Keratinocyte (primary cell): ENCODE measurements around the gene TXNRD2. TPM values are rescaled to one million over a fixed set of nuclear protein-coding genes. Genes with fewer than 3 reads are reported as not detected.

ENCODE experiments used
- DNase-seq: peaks from one replicate; pipeline ENCODE4 v3.0.0-alpha.2; 2011; ENCODE audit warnings: low read depth, missing footprints, low spot score
- FAIRE-seq: peaks from 2 replicates; lab custom pipeline; 2011; peaks lifted over from hg19 to GRCh38; lab: Jason Lieb, UNC
- H2AFZ ChIP-seq: 2 replicates; pipeline ENCODE4 v1.6.0; 2012; ENCODE audit warnings: low read length, control low read depth, inconsistent platforms; ENCODE audit not compliant: control insufficient read depth
- H3K27ac ChIP-seq: 2 replicates; pipeline ENCODE4 v1.5.1; 2011; ENCODE audit warnings: low read length; ENCODE audit not compliant: control insufficient read depth, insufficient read depth
- H3K27me3 ChIP-seq: 3 replicates; pipeline ENCODE4 v1.6.0; 2011; ENCODE audit warnings: low read length; ENCODE audit not compliant: control insufficient read depth, insufficient read depth; ENCODE audit errors: extremely low read depth
- H3K36me3 ChIP-seq, 2 experiments: 2 replicates in 1 of 2; 3 replicates in 1 of 2; pipeline ENCODE4 v1.5.1; 2011; ENCODE audit warnings: low read length in 2 of 2, mild to moderate bottlenecking in 1 of 2; ENCODE audit not compliant: control insufficient read depth in 2 of 2, insufficient read depth in 2 of 2; ENCODE audit errors: extremely low read depth in 1 of 2
- H3K4me1 ChIP-seq: 3 replicates; pipeline ENCODE4 v1.5.1; 2011; ENCODE audit warnings: low read length; ENCODE audit not compliant: control insufficient read depth, insufficient read depth; ENCODE audit errors: extremely low read depth
- H3K4me2 ChIP-seq: 3 replicates; pipeline ENCODE4 v1.6.0; 2011; ENCODE audit warnings: low read depth, low read length; ENCODE audit not compliant: control insufficient read depth, insufficient read depth; ENCODE audit errors: extremely low read depth
- H3K4me3 ChIP-seq, 3 experiments: fragments of 200-600 bp in 1 of 3; sonication (generic) in 1 of 3; 2 replicates in 2 of 3; 3 replicates in 1 of 3; pipeline ENCODE4 v1.5.1; 2011 to 2016; ENCODE audit warnings: low read length in 3 of 3, mild to moderate bottlenecking in 3 of 3, control low read depth in 2 of 3, inconsistent platforms in 1 of 3, low read depth in 1 of 3, mixed read lengths in 1 of 3, mixed run types in 1 of 3, moderate library complexity in 1 of 3; ENCODE audit not compliant: control insufficient read depth in 2 of 3, insufficient read depth in 2 of 3; ENCODE audit errors: extremely low read depth in 1 of 3
- H3K79me2 ChIP-seq: 2 replicates; pipeline ENCODE4 v1.6.0; 2012; ENCODE audit warnings: low read length; ENCODE audit not compliant: control insufficient read depth, insufficient read depth
- H3K9ac ChIP-seq: 3 replicates; pipeline ENCODE4 v1.6.0; 2011; ENCODE audit warnings: low read length; ENCODE audit not compliant: control insufficient read depth, insufficient read depth; ENCODE audit errors: extremely low read depth
- H3K9me1 ChIP-seq: 3 replicates; pipeline ENCODE4 v1.6.0; 2011; ENCODE audit warnings: low read length; ENCODE audit not compliant: control insufficient read depth, insufficient read depth; ENCODE audit errors: extremely low read depth
- H3K9me3 ChIP-seq: 2 replicates; pipeline ENCODE4 v1.5.1; 2012; ENCODE audit warnings: low read depth, low read length; ENCODE audit not compliant: control insufficient read depth
- H4K20me1 ChIP-seq: 3 replicates; pipeline ENCODE4 v1.6.0; 2011; ENCODE audit warnings: low read length; ENCODE audit not compliant: control insufficient read depth, insufficient read depth; ENCODE audit errors: extremely low read depth
- EZH2 ChIP-seq: IDR thresholded peaks from one replicate; pipeline ENCODE4 v1.6.1; 2012; ENCODE audit warnings: inconsistent platforms, mild to moderate bottlenecking, low read length, moderate library complexity
- dilution Hi-C: fragments of 300-500 bp; cut with MboI; formaldehyde crosslinking; loops from one replicate; pipeline ENCODE4 v1.7.0; 2020; ENCODE audit warnings: low sequenced_read_pairs; ENCODE audit not compliant: extremely low pct_ligation_motif_present
- polyA plus RNA-seq, 5 experiments: library from polyadenylated mRNA; depleted of rRNA in 3 of 5; stranded (reverse) in 3 of 5; stranded (forward) in 1 of 5; unstranded in 1 of 5; fragments of >200 nt; gene quantifications; 1 replicate in 1 of 5; 2 replicates in 3 of 5; 3 replicates in 1 of 5; pipeline versions ENCODE4 v1.2.1 to v1.2.3, GENCODE V29; 2011 to 2012; ENCODE audit warnings: missing spikeins in 2 of 5, low read depth in 1 of 5, low replicate concordance in 1 of 5
- TF ChIP-seq, protein P1 (sequence below), 3 experiments: IDR thresholded peaks in 1 of 3; conservative IDR thresholded peaks in 1 of 3; optimal IDR thresholded peaks in 1 of 3; 2 replicates in 2 of 3; 3 replicates in 1 of 3; pipeline versions ENCODE3 to v1.5.1; 2011; ENCODE audit warnings: low read length in 3 of 3, mild to moderate bottlenecking in 3 of 3, moderate library complexity in 2 of 3, control low read depth in 1 of 3, inconsistent platforms in 1 of 3; ENCODE audit not compliant: insufficient read depth in 2 of 3; ENCODE audit errors: extremely low read depth in 1 of 3

The TXNRD2 gene
- polyA plus RNA-seq, 1 donor (not counting 4 experiments of a cell fraction or from before 2014, with no cell fraction given): 16.0 TPM

GRCh38 chr22:19882446-19883381, 58.9 kb downstream of the TXNRD2 start:
- H3K4me2 ChIP-seq: peak overlapping the region; percentile 55
- dilution Hi-C loops: no loop called here
- no peak overlapping the region for H3K4me3 ChIP-seq
- H3K4me1 ChIP-seq: peaks cover 46% of the 10 kb centered on the region
- no peaks in the 10 kb centered on the region for H3K36me3 ChIP-seq
- no peak for TF ChIP-seq EZH2
- TF ChIP-seq, protein P1, sequence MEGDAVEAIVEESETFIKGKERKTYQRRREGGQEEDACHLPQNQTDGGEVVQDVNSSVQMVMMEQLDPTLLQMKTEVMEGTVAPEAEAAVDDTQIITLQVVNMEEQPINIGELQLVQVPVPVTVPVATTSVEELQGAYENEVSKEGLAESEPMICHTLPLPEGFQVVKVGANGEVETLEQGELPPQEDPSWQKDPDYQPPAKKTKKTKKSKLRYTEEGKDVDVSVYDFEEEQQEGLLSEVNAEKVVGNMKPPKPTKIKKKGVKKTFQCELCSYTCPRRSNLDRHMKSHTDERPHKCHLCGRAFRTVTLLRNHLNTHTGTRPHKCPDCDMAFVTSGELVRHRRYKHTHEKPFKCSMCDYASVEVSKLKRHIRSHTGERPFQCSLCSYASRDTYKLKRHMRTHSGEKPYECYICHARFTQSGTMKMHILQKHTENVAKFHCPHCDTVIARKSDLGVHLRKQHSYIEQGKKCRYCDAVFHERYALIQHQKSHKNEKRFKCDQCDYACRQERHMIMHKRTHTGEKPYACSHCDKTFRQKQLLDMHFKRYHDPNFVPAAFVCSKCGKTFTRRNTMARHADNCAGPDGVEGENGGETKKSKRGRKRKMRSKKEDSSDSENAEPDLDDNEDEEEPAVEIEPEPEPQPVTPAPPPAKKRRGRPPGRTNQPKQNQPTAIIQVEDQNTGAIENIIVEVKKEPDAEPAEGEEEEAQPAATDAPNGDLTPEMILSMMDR (optimal IDR thresholded peaks at IDR 0.05 in 1 of 3, IDR thresholded peaks at IDR 0.05 in 1 of 3, conservative IDR thresholded peaks at IDR 0.05 in 1 of 3; ENCODE audit: extremely low read depth in 1 of 3, insufficient read depth in 2 of 3, low read length in 3 of 3): no peak
- no peaks in the 10 kb centered on the region for H3K9me1 ChIP-seq
- H3K9ac ChIP-seq: no peak overlapping the region
- no peaks in the 10 kb centered on the region for H3K9me3 ChIP-seq
- DNase-seq: no peak
- H4K20me1 ChIP-seq: no peaks in the 10 kb centered on the region
- H3K27ac ChIP-seq: peak overlapping the region; percentile 69
- FAIRE-seq: no peak
- no peaks in the 10 kb centered on the region for H3K27me3 ChIP-seq
- peaks cover 8% of the 10 kb centered on the region for H3K79me2 ChIP-seq
- H2AFZ ChIP-seq: no peak overlapping the region

DNA sequence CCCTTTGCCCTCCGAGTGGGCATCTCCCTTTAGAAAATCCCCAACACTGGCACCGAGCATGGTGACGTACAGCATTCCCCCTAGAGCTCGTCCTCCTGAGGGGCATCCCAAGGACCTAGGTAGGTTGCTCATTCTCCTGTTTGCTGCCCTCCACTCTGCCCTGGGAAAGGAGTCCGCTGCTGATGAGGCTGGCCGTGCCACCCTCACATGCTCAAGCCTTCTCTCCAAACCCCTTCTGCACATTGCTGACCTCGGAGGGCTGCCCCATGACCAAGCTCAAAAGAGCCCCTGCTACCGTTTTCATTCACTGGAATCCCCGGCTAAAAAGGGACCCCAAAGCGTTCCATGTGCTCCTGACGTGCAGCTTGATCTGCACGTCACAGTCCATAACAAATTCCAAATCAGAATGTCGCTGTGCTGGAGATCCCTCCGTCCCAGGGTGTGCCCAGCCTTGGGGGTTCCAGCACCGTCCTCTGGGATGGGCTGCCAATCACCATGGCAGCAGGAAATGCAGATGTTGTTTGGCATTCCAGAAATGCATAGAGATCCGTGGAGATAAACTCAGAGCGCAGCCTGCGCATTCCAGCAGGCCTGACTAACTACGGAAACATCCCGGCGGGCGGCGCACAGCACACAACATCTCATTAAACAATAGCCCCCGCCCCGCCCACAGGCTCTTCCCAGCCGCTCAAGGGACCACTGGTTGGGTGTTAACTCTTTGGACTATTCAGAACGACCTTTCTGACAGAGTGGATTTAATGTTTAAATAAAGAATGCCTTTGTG, 60.6 kb downstream of the TXNRD2 start:
- Histone ChIP-seq H3K9me3 (no peaks in the 10 kb centered on the region), H3K9ac (peak overlapping the region; percentile 45), H3K4me2 (peak overlapping the region; percentile 55), H4K20me1 (no peaks in the 10 kb centered on the region), H3K4me3 (peak overlapping the region in 2 of 3 experiments; percentile 5 to 46), H3K4me1 (peaks cover 36% of the 10 kb centered on the region), H3K27ac (peak overlapping the region; percentile 69), H3K27me3 (no peaks in the 10 kb centered on the region), H2AFZ (no peak overlapping the region), H3K9me1 (no peaks in the 10 kb centered on the region), H3K79me2 (peaks cover 8% of the 10 kb centered on the region), H3K36me3 (no peaks in the 10 kb centered on the region)
- FAIRE-seq: peak; percentile 89
- DNase-seq: peak; percentile 49
- TF ChIP-seq, protein P1 (optimal IDR thresholded peaks at IDR 0.05 in 1 of 3, IDR thresholded peaks at IDR 0.05 in 1 of 3, conservative IDR thresholded peaks at IDR 0.05 in 1 of 3; ENCODE audit: extremely low read depth in 1 of 3, insufficient read depth in 2 of 3, low read length in 3 of 3): no peak
- no peak for TF ChIP-seq EZH2
- dilution Hi-C loops: no loop called here
